ENCODE measurements around the gene MRPL9.

The MRPL9 gene

GRCh38 chr1:151806170-151806569 lies 42.9 kb upstream of the MRPL9 start:
- H3K9me3 ChIP-seq (ENCODE audit: insufficient read depth, low read length), result no peaks in the 10 kb centered on the region
- no peak for DNase-seq (ENCODE audit: low read depth, low spot score)
- no peaks in the 10 kb centered on the region for H3K36me3 ChIP-seq (ENCODE audit: insufficient read depth, insufficient read length, low read length)
- H3K4me3 ChIP-seq (ENCODE audit: insufficient read length, low read depth), result no peak overlapping the region
- TF ChIP-seq SUZ12 (IDR thresholded peaks at IDR 0.05; ENCODE audit: extremely low read depth, insufficient read depth, insufficient read length) (no peak), ZNF274 (IDR thresholded peaks at IDR 0.05; ENCODE audit: low read depth, low read length) (no peak), YY1 (IDR thresholded peaks at IDR 0.05; ENCODE audit: insufficient read depth, insufficient read length) (no peak)
- peaks cover 3% of the 10 kb centered on the region for H3K4me1 ChIP-seq (ENCODE audit: insufficient read depth, insufficient read length)
- no peaks in the 10 kb centered on the region for H3K27me3 ChIP-seq (ENCODE audit: insufficient read depth, insufficient read length)
- no peak overlapping the region for H3K9ac ChIP-seq (ENCODE audit: insufficient read length, low read depth)

GRCh38 chr1:151805066-151805820 lies 41.9 kb upstream of the MRPL9 start, which contains the start of gene LINGO4:
Gene LINGO4, minus strand, starts transcription at chr1:151805419. Its CDS starts 2,715 bp downstream, at chr1:151802704.
- no peak for TF ChIP-seq SUZ12 (IDR thresholded peaks at IDR 0.05; ENCODE audit: extremely low read depth, insufficient read depth, insufficient read length)
- Histone ChIP-seq H3K9ac (ENCODE audit: insufficient read length, low read depth) (peak within 1 kb of the TSS; percentile 46), H3K9me3 (ENCODE audit: insufficient read depth, low read length) (no peaks in the 10 kb centered on the region), H3K4me1 (ENCODE audit: insufficient read depth, insufficient read length) (peaks cover 3% of the 10 kb centered on the region), H3K36me3 (ENCODE audit: insufficient read depth, insufficient read length, low read length) (no peaks in the 10 kb centered on the region), H3K4me3 (ENCODE audit: insufficient read length, low read depth) (no peak within 1 kb of the TSS), H3K27me3 (ENCODE audit: insufficient read depth, insufficient read length) (no peaks in the 10 kb centered on the region)
- no peak for DNase-seq (ENCODE audit: low read depth, low spot score)

DNA sequence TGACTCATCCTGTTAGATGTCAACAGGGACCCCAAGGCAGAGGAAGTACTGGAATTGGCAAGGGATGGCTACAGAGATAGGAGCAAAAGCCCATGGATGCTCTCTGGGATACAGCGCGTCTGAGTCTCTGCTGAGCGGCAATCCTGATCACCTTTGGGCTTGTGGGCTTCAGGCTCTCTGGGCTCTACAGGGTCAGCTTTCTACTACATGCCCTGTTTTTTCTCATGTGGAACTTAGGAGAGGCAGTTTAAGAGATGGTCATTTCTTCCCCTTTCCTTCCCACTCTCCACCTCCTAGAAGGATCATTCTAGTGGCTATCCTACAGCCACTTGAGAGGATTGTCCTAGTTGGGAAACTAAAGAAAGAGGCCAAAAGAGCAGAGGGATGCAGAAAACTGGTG lies 40.6 kb upstream of the MRPL9 start:
- Histone ChIP-seq H3K9ac (ENCODE audit: insufficient read length, low read depth) (no peak overlapping the region), H3K4me1 (ENCODE audit: insufficient read depth, insufficient read length) (peaks cover 6% of the 10 kb centered on the region), H3K4me3 (ENCODE audit: insufficient read length, low read depth) (no peak overlapping the region), H3K36me3 (ENCODE audit: insufficient read depth, insufficient read length, low read length) (no peaks in the 10 kb centered on the region), H3K9me3 (ENCODE audit: insufficient read depth, low read length) (no peaks in the 10 kb centered on the region), H3K27me3 (ENCODE audit: insufficient read depth, insufficient read length) (no peaks in the 10 kb centered on the region)
- no peak for DNase-seq (ENCODE audit: low read depth, low spot score)
- TF ChIP-seq YY1 (IDR thresholded peaks at IDR 0.05; ENCODE audit: insufficient read depth, insufficient read length), result no peak
- TF ChIP-seq ZNF274 (IDR thresholded peaks at IDR 0.05; ENCODE audit: low read depth, low read length), result no peak
- no peak for TF ChIP-seq SUZ12 (IDR thresholded peaks at IDR 0.05; ENCODE audit: extremely low read depth, insufficient read depth, insufficient read length)

- Histone ChIP-seq H3K4me3 (ENCODE audit: insufficient read length, low read depth) (no peak overlapping the region), H3K36me3 (ENCODE audit: insufficient read depth, insufficient read length, low read length) (no peaks in the 10 kb centered on the region), H3K4me1 (ENCODE audit: insufficient read depth, insufficient read length) (peaks cover 11% of the 10 kb centered on the region), H3K9me3 (ENCODE audit: insufficient read depth, low read length) (no peaks in the 10 kb centered on the region), H3K27me3 (ENCODE audit: insufficient read depth, insufficient read length) (no peaks in the 10 kb centered on the region), H3K9ac (ENCODE audit: insufficient read length, low read depth) (no peak overlapping the region)
- TF ChIP-seq SUZ12 (IDR thresholded peaks at IDR 0.05; ENCODE audit: extremely low read depth, insufficient read depth, insufficient read length), result no peak
- no peak for TF ChIP-seq ZNF274 (IDR thresholded peaks at IDR 0.05; ENCODE audit: low read depth, low read length)
- no peak for TF ChIP-seq YY1 (IDR thresholded peaks at IDR 0.05; ENCODE audit: insufficient read depth, insufficient read length)
- no peak for DNase-seq (ENCODE audit: low read depth, low spot score)
These were observed 39.9 kb upstream of the MRPL9 start for GRCh38 chr1:151803164-151803563.

DNA sequence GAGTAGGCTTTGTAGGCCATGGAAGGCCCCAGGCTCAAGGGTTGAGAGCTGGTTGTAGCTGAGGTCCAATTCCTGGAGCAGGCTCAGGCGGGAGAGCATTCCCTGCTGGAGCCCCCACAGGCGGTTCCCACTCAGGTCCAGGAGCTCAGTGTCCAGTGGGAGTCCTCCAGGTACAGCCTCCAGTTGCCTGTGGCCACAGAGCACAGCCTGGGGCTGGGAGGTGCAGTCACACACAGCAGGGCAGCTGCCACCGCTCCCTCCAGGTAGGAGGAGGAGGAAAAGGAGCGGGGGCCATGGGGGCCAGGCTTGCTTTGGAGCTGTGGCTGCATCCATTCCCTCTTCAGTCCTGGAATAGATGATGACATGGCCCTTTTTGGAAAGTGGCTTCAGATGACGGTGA lies 39.1 kb upstream of the MRPL9 start:
- Histone ChIP-seq H3K4me3 (ENCODE audit: insufficient read length, low read depth) (no peak overlapping the region), H3K27me3 (ENCODE audit: insufficient read depth, insufficient read length) (no peaks in the 10 kb centered on the region), H3K9ac (ENCODE audit: insufficient read length, low read depth) (no peak overlapping the region), H3K36me3 (ENCODE audit: insufficient read depth, insufficient read length, low read length) (no peaks in the 10 kb centered on the region), H3K9me3 (ENCODE audit: insufficient read depth, low read length) (no peaks in the 10 kb centered on the region), H3K4me1 (ENCODE audit: insufficient read depth, insufficient read length) (peaks cover 11% of the 10 kb centered on the region)
- no peak for DNase-seq (ENCODE audit: low read depth, low spot score)
- TF ChIP-seq SUZ12 (IDR thresholded peaks at IDR 0.05; ENCODE audit: extremely low read depth, insufficient read depth, insufficient read length), result no peak
- TF ChIP-seq YY1 (IDR thresholded peaks at IDR 0.05; ENCODE audit: insufficient read depth, insufficient read length), result no peak
- TF ChIP-seq ZNF274 (IDR thresholded peaks at IDR 0.05; ENCODE audit: low read depth, low read length), result no peak

DNA sequence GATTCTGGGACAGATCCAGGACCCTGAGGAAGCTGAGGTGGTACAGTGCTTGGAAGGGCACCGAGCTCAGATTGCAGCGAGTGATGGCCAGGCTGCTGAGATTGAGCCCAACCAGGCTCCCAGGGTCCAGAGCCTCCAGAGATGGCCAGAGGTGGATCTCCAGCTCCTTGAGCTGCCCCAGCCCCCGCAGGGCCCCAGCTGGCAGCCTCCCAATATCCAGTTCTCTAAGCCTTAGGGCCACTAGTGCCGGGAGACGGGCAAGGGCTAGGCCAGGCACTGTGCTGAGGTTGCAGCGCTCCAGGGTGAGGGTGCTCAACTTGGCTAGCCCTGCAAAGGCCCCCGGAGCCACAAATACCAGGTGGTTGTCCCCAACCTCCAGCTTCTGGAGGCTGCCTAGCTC lies 38.5 kb upstream of the MRPL9 start:
- Histone ChIP-seq H3K4me3 (ENCODE audit: insufficient read length, low read depth) (no peak overlapping the region), H3K27me3 (ENCODE audit: insufficient read depth, insufficient read length) (no peaks in the 10 kb centered on the region)
- no peak for TF ChIP-seq YY1 (IDR thresholded peaks at IDR 0.05; ENCODE audit: insufficient read depth, insufficient read length)
- no peak for TF ChIP-seq SUZ12 (IDR thresholded peaks at IDR 0.05; ENCODE audit: extremely low read depth, insufficient read depth, insufficient read length)
- no peak for TF ChIP-seq ZNF274 (IDR thresholded peaks at IDR 0.05; ENCODE audit: low read depth, low read length)

DNA sequence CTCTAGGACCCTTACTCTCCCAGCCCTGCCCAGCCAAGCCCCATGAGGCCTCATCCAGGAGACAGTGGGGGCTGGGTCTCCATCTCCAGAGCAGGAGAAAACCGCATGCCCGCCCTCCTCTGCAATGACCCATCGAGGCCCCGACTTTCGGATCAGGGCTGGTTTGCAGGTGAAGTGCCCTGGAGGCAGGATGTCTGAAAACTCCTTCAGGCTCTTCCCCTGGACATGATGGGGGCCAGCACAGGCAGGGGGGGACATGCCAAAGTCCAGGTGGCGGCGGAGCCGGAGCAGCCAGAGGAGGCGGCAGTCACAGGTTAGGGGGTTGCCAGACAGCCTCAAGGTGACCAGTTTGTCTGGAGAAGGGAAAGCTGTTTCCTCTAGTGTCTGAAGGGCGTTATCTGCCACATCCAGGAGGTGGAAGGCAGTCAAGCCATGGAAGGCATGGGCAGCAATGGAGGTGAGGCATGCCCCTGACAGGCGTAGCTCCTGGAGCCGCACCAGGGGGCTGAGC lies 38.1 kb upstream of the MRPL9 start:
- Histone ChIP-seq H3K4me3 (ENCODE audit: insufficient read length, low read depth) (no peak overlapping the region), H3K27me3 (ENCODE audit: insufficient read depth, insufficient read length) (no peaks in the 10 kb centered on the region), H3K4me1 (ENCODE audit: insufficient read depth, insufficient read length) (peaks cover 11% of the 10 kb centered on the region), H3K9ac (ENCODE audit: insufficient read length, low read depth) (no peak overlapping the region), H3K36me3 (ENCODE audit: insufficient read depth, insufficient read length, low read length) (no peaks in the 10 kb centered on the region), H3K9me3 (ENCODE audit: insufficient read depth, low read length) (no peaks in the 10 kb centered on the region)
- no peak for TF ChIP-seq ZNF274 (IDR thresholded peaks at IDR 0.05; ENCODE audit: low read depth, low read length)
- no peak for TF ChIP-seq YY1 (IDR thresholded peaks at IDR 0.05; ENCODE audit: insufficient read depth, insufficient read length)
- TF ChIP-seq SUZ12 (IDR thresholded peaks at IDR 0.05; ENCODE audit: extremely low read depth, insufficient read depth, insufficient read length), result no peak
- no peak for DNase-seq (ENCODE audit: low read depth, low spot score)

More for the DNA sequence above, 38.5 kb upstream of the MRPL9 start:
- no peaks in the 10 kb centered on the region for H3K36me3 ChIP-seq (ENCODE audit: insufficient read depth, insufficient read length, low read length)
- H3K9me3 ChIP-seq (ENCODE audit: insufficient read depth, low read length), result no peaks in the 10 kb centered on the region
- peaks cover 11% of the 10 kb centered on the region for H3K4me1 ChIP-seq (ENCODE audit: insufficient read depth, insufficient read length)
- H3K9ac ChIP-seq (ENCODE audit: insufficient read length, low read depth), result no peak overlapping the region
- DNase-seq (ENCODE audit: low read depth, low spot score), result no peak

Measured in NT2/D1 (cell line).